K562 (cell line): ENCODE measurements around the gene LIMS2.
A peak's percentile ranks its signal among the peaks of the same experiment; 100 is the strongest.

Experiments used
- CTCF ChIP-seq, 3 experiments: IDR thresholded peaks in 2 of 3; conservative IDR thresholded peaks in 1 of 3; 2 replicates each; pipeline ENCODE4 v1.5.1; 2011 to 2012; ENCODE audit warnings: low read length in 3 of 3, mild to moderate bottlenecking in 3 of 3, control low read depth in 2 of 3, improper control_type of control experiment in 1 of 3, inconsistent platforms in 1 of 3, low read depth in 1 of 3, mixed read lengths in 1 of 3, moderate library complexity in 1 of 3; ENCODE audit not compliant: insufficient read depth in 2 of 3
- EP300 ChIP-seq: IDR thresholded peaks from 2 replicates; pipeline ENCODE4 v1.6.1; 2012; ENCODE audit warnings: low read length, improper control_type of control experiment
- IRF1 ChIP-seq: sonication (generic); formaldehyde crosslinking; IDR thresholded peaks from 2 replicates; pipeline ENCODE4 v1.8.0; 2022; ENCODE audit warnings: missing genetic modification reagents, mild to moderate bottlenecking, borderline replicate concordance
- NFRKB ChIP-seq: fragments of 450-650 bp; IDR thresholded peaks from 2 replicates; pipeline ENCODE4 v1.6.1; 2016; ENCODE audit warnings: low read depth
- NFXL1 ChIP-seq: fragments of 450-650 bp; formaldehyde crosslinking; IDR thresholded peaks from 2 replicates; pipeline ENCODE4 v1.4.0; 2021; ENCODE audit warnings: mild to moderate bottlenecking
- SIN3A ChIP-seq, 2 experiments: fragments of 150-350 bp in 1 of 2; IDR thresholded peaks; 2 replicates each; pipeline ENCODE4 v1.6.1; 2011 to 2016; ENCODE audit warnings: borderline replicate concordance in 2 of 2, low read depth in 2 of 2, low read length in 2 of 2, mild to moderate bottlenecking in 2 of 2, moderate library complexity in 2 of 2; ENCODE audit not compliant: control insufficient read depth in 1 of 2
- TARDBP ChIP-seq: fragments of 450-650 bp; IDR thresholded peaks from 2 replicates; pipeline ENCODE4 v1.6.1; 2016
- TF ChIP-seq, protein P1 (sequence below): sonication (generic); formaldehyde crosslinking; IDR thresholded peaks from 2 replicates; pipeline ENCODE4 v1.8.1; 2023; ENCODE audit warnings: mild to moderate bottlenecking, missing genetic modification reagents

DNA sequence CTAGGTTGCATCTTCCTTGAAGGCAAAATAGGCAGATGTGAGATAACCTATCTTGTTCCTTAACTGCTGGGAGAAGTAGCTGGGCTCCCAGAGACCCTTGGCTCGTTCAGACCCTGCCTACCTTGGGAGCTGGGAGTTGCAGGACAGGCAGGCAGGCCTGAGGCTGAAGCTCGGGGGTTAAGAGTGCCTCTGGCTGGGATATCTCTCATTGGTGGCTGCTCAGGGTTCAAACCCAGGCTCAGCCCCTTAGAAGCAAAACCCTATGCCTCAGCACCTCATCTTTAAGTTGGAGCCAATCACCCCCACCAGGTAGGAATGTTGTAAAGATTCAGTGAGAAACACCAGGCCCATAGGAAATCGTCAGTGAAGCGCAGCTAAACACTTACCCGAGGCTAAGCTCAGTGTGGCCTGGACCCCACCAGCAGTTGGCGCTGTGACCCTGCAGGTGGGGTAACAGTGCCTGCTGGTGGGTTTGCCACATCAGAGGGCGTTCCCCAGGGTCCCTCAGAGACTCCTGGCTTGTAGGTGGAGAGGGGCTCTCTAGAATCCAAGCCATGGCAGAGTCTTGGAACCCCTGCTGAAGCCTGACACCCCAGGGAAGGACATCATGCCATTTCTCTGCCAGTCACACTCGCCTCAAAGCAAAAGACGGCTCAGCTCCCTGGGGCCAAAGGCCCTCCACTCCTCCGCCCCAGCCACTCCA is 84.0 kb downstream of the LIMS2 start:
- TF ChIP-seq, protein P1, sequence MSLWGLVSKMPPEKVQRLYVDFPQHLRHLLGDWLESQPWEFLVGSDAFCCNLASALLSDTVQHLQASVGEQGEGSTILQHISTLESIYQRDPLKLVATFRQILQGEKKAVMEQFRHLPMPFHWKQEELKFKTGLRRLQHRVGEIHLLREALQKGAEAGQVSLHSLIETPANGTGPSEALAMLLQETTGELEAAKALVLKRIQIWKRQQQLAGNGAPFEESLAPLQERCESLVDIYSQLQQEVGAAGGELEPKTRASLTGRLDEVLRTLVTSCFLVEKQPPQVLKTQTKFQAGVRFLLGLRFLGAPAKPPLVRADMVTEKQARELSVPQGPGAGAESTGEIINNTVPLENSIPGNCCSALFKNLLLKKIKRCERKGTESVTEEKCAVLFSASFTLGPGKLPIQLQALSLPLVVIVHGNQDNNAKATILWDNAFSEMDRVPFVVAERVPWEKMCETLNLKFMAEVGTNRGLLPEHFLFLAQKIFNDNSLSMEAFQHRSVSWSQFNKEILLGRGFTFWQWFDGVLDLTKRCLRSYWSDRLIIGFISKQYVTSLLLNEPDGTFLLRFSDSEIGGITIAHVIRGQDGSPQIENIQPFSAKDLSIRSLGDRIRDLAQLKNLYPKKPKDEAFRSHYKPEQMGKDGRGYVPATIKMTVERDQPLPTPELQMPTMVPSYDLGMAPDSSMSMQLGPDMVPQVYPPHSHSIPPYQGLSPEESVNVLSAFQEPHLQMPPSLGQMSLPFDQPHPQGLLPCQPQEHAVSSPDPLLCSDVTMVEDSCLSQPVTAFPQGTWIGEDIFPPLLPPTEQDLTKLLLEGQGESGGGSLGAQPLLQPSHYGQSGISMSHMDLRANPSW (CRISPR knock-in tag): no peak
- TF ChIP-seq CTCF (IDR thresholded peaks at IDR 0.05 in 2 of 3, conservative IDR thresholded peaks at IDR 0.05 in 1 of 3; ENCODE audit: insufficient read depth in 2 of 3, low read depth in 1 of 3, low read length in 3 of 3) (peak; percentile 96 to 97 (median 97)), SIN3A (IDR thresholded peaks at IDR 0.05; ENCODE audit: borderline replicate concordance in 2 of 2, control insufficient read depth in 1 of 2, low read depth in 2 of 2, low read length in 2 of 2) (no peak), NFRKB (no peak), NFXL1 (no peak), IRF1 (CRISPR knock-in tag) (no peak), TARDBP (no peak), EP300 (no peak)
